GM12865 (cell line): ENCODE data around the gene LCE4A.
"Not testable (repeated sequence)": the region's sequence is repeated elsewhere in the genome, so short reads cannot be mapped to it uniquely, and the experiment has no call there.

Experiments
- DNase-seq: peaks from one replicate; pipeline ENCODE4 v3.0.0; 2010; ENCODE audit warnings: low read depth
- H3K4me3 ChIP-seq: 2 replicates; pipeline ENCODE4 v1.5.1; 2011; ENCODE audit warnings: mild to moderate bottlenecking, low read depth, low read length, control low read depth
- CTCF ChIP-seq: IDR thresholded peaks from 2 replicates; pipeline ENCODE4 v1.5.1; 2011; ENCODE audit warnings: low read length, control low read depth, low read depth, inconsistent platforms; ENCODE audit not compliant: insufficient read depth; ENCODE audit errors: missing control alignments

The LCE4A gene

GRCh38 chr1:152681616-152682015 lies 26.3 kb upstream of the LCE4A start:
- DNase-seq, result no peak
- no peak for TF ChIP-seq CTCF
- H3K4me3 ChIP-seq, result no peak overlapping the region

- no peak overlapping the region for H3K4me3 ChIP-seq
- DNase-seq, result no peak
- TF ChIP-seq CTCF, result no peak
These were observed 24.1 kb upstream of the LCE4A start for GRCh38 chr1:152683846-152684245.

GRCh38 chr1:152685823-152686222 lies 22.1 kb upstream of the LCE4A start, which contains the start of gene LCE2B:
Gene LCE2B (plus strand): TSS chr1:152686123. CDS start chr1:152686844, 721 bp downstream.
- not testable (repeated sequence) for DNase-seq, H3K4me3 ChIP-seq

GRCh38 chr1:152697701-152698600 lies 10.0 kb upstream of the LCE4A start, which contains the start of gene LCE2A:
Gene LCE2A (plus strand): TSS chr1:152698345. CDS start chr1:152698902, 557 bp downstream.
- TF ChIP-seq CTCF, result no peak
- DNase-seq, result no peak
- no peak within 1 kb of the TSS for H3K4me3 ChIP-seq

GRCh38 chr1:152699746-152700145 lies 8.2 kb upstream of the LCE4A start:
- no peak for TF ChIP-seq CTCF
- DNase-seq, result no peak
- H3K4me3 ChIP-seq, result no peak overlapping the region

GRCh38 chr1:152718238-152718637 lies 10.3 kb downstream of the LCE4A start:
- DNase-seq, result no peak
- no peak for TF ChIP-seq CTCF
- no peak overlapping the region for H3K4me3 ChIP-seq

GRCh38 chr1:152725261-152725660 lies 17.3 kb downstream of the LCE4A start:
- no peak overlapping the region for H3K4me3 ChIP-seq
- TF ChIP-seq CTCF, result no peak
- no peak for DNase-seq
